Suppressor macrophage (primary cell): ENCODE results near the gene DDX43.
"Not testable (repeated sequence)": the region's sequence is repeated elsewhere in the genome, so short reads cannot be mapped to it uniquely, and the experiment has no call there.

Experiments used
- DNase-seq, 4 experiments: peaks; one replicate each; pipeline ENCODE4 v3.0.0-alpha.2; 2020 to 2022
- total RNA-seq, 17 experiments: gene quantifications; one replicate each; lab custom pipeline; 2026; ENCODE audit warnings: mixed read lengths in 6 of 17, inconsistent platforms in 3 of 17; lab: John Stamatoyannopoulos, UW

DDX43 gene
- total RNA-seq: 0.35 to 3.4 (median 1.1) reads per million in 17 experiments

- DNase-seq: peak; percentile 50 to 64 (median 62)
These were observed at the start of gene DDX43 for GRCh38 chr6:73394577-73395354. DDX43 (plus strand) TSS chr6:73394828; CDS start chr6:73394906, 78 bp downstream.

- DNase-seq: no peak
These were observed 46.0 kb upstream of the DDX43 start for GRCh38 chr6:73348550-73349204.

- DNase-seq: no peak
These were observed 45.3 kb upstream of the DDX43 start for GRCh38 chr6:73349311-73349710.

- no peak for DNase-seq
These were observed 40.7 kb upstream of the DDX43 start, which contains the start of gene DPPA5 for GRCh38 chr6:73353636-73354593. DPPA5 (minus strand) TSS chr6:73354276; CDS start chr6:73354225, 51 bp downstream.

GRCh38 chr6:73362358-73362757, 32.3 kb upstream of the DDX43 start, which contains the start of gene KHDC3L:
KHDC3L (plus strand) TSS chr6:73362658; CDS start chr6:73362730, 72 bp downstream.
- DNase-seq: no peak

GRCh38 chr6:73362869-73363536, 31.6 kb upstream of the DDX43 start:
- DNase-seq: no peak

- DNase-seq: no peak
These were observed 31.1 kb upstream of the DDX43 start for GRCh38 chr6:73363537-73363875.

GRCh38 chr6:73364121-73364520, 30.5 kb upstream of the DDX43 start:
- no peak for DNase-seq

- DNase-seq: no peak
These were observed 30.1 kb upstream of the DDX43 start for GRCh38 chr6:73364549-73364948.

GRCh38 chr6:73367761-73368355, 26.8 kb upstream of the DDX43 start:
- no peak for DNase-seq

GRCh38 chr6:73368675-73369074, 26.0 kb upstream of the DDX43 start:
- DNase-seq: no peak

- DNase-seq: no peak
These were observed 25.5 kb upstream of the DDX43 start for GRCh38 chr6:73369157-73369556.

GRCh38 chr6:73369563-73369962, 25.1 kb upstream of the DDX43 start, which contains the start of gene OOEP:
OOEP (minus strand) TSS chr6:73369897; CDS start chr6:73369792, 105 bp downstream.
- DNase-seq: no peak

- DNase-seq: no peak
These were observed 22.6 kb upstream of the DDX43 start for GRCh38 chr6:73371984-73372383.

- DNase-seq: no peak
These were observed 22.1 kb upstream of the DDX43 start for GRCh38 chr6:73372516-73372915.

- no peak for DNase-seq
These were observed 19.4 kb upstream of the DDX43 start for GRCh38 chr6:73375216-73375615.

GRCh38 chr6:73377225-73377624, 17.4 kb upstream of the DDX43 start:
- DNase-seq: no peak

- DNase-seq: not testable (repeated sequence)
These were observed 13.1 kb upstream of the DDX43 start for GRCh38 chr6:73381531-73381930.

GRCh38 chr6:73382462-73383113, 12.0 kb upstream of the DDX43 start:
- DNase-seq: no peak

- DNase-seq: peak in 1 of 4 experiments; percentile 6
These were observed 6.2 kb upstream of the DDX43 start for GRCh38 chr6:73388433-73388799.
